Measurements from ENCODE around the gene CFAP77. TPM values are rescaled to one million over a fixed set of nuclear protein-coding genes. Genes with fewer than 3 reads are reported as not detected.

The CFAP77 gene
- total RNA-seq, 2 experiments from 2014 or later: not detected

GRCh38 chr9:132383462-132383883, 26.5 kb upstream of the CFAP77 start:
- peaks cover 70% of the 10 kb centered on the region for H3K36me3 Mint-ChIP-seq (ENCODE audit: low read depth)
- ChIA-PET POLR2A (interaction anchor here (0.5 to 1.5 kb wide), 5 partner anchors 21 to 993 kb away, joined by 3 to 8 read pairs (median 5); partner anchors contain the start of gene SETX), CTCF (interaction anchor here (1.1 to 1.4 kb wide), 2 partner anchors 30 to 33 kb away, joined by 3 to 4 read pairs; no protein-coding TSS in a partner anchor)
- no peaks in the 10 kb centered on the region for H3K9me3 Mint-ChIP-seq (ENCODE audit: insufficient read depth)
- no peak for ATAC-seq
- DNase-seq: no peak
- H3K27me3 Mint-ChIP-seq (ENCODE audit: low read depth): no peaks in the 10 kb centered on the region
- H3K4me1 Mint-ChIP-seq (ENCODE audit: low read depth): peaks cover 37% of the 10 kb centered on the region
- peak overlapping the region; percentile 70 for H3K27ac Mint-ChIP-seq
- H3K4me3 Mint-ChIP-seq: no peak overlapping the region

GRCh38 chr9:132384376-132384775, 25.6 kb upstream of the CFAP77 start:
- POLR2A ChIA-PET: interaction anchor here (0.9 to 1.5 kb wide), 3 partner anchors 20 to 33 kb away, joined by 3 to 8 read pairs (median 5); partner anchors contain the start of gene SETX
- no peak overlapping the region for H3K4me3 Mint-ChIP-seq
- CTCF ChIA-PET: interaction anchor here (1.1 to 1.4 kb wide), 3 partner anchors 29 to 115 kb away, joined by 3 to 4 read pairs (median 4); no protein-coding TSS in a partner anchor
- no peaks in the 10 kb centered on the region for H3K27me3 Mint-ChIP-seq (ENCODE audit: low read depth)
- peaks cover 37% of the 10 kb centered on the region for H3K4me1 Mint-ChIP-seq (ENCODE audit: low read depth)
- peaks cover 73% of the 10 kb centered on the region for H3K36me3 Mint-ChIP-seq (ENCODE audit: low read depth)
- peak; percentile 59 for ATAC-seq
- no peak for DNase-seq
- H3K27ac Mint-ChIP-seq: peak overlapping the region; percentile 72
- no peaks in the 10 kb centered on the region for H3K9me3 Mint-ChIP-seq (ENCODE audit: insufficient read depth)

- DNase-seq: no peak
- POLR2A ChIA-PET: interaction anchor here (0.8 kb wide), 1 partner anchor 15 kb away, joined by 3 read pairs; no protein-coding TSS in a partner anchor
- H3K36me3 Mint-ChIP-seq (ENCODE audit: low read depth): peaks cover 82% of the 10 kb centered on the region
These were observed 22.9 kb upstream of the CFAP77 start for GRCh38 chr9:132387133-132387532.

GRCh38 chr9:132390966-132391365, 19.0 kb upstream of the CFAP77 start:
- POLR2A ChIA-PET: interaction anchor here (1.3 to 1.4 kb wide), 2 partner anchors 9 to 13 kb away, joined by 3 to 4 read pairs; no protein-coding TSS in a partner anchor
- no peaks in the 10 kb centered on the region for H3K27me3 Mint-ChIP-seq (ENCODE audit: low read depth)
- CTCF ChIA-PET: interaction anchor here (1.3 kb wide), 1 partner anchor 122 kb away, joined by 3 read pairs; no protein-coding TSS in a partner anchor
- H3K36me3 Mint-ChIP-seq (ENCODE audit: low read depth): peaks cover 67% of the 10 kb centered on the region
- no peak overlapping the region for H3K4me3 Mint-ChIP-seq
- no peak for ATAC-seq
- no peak overlapping the region for H3K27ac Mint-ChIP-seq
- H3K9me3 Mint-ChIP-seq (ENCODE audit: insufficient read depth): no peaks in the 10 kb centered on the region
- H3K4me1 Mint-ChIP-seq (ENCODE audit: low read depth): no peaks in the 10 kb centered on the region
- no peak for DNase-seq

More at GRCh38 chr9:132387133-132387532, 22.9 kb upstream of the CFAP77 start:
- CTCF ChIA-PET: no interaction called here
- Mint-ChIP-seq H3K27ac (no peak overlapping the region), H3K27me3 (ENCODE audit: low read depth) (no peaks in the 10 kb centered on the region), H3K4me3 (no peak overlapping the region), H3K9me3 (ENCODE audit: insufficient read depth) (no peaks in the 10 kb centered on the region), H3K4me1 (ENCODE audit: low read depth) (peaks cover 29% of the 10 kb centered on the region)
- ATAC-seq: no peak

GRCh38 chr9:132391449-132391848, 18.6 kb upstream of the CFAP77 start:
- ATAC-seq: no peak
- ChIA-PET POLR2A (interaction anchor here (1.3 kb wide), 1 partner anchor 9 kb away, joined by 4 read pairs; no protein-coding TSS in a partner anchor), CTCF (interaction anchor here (1.3 kb wide), 1 partner anchor 123 kb away, joined by 3 read pairs; no protein-coding TSS in a partner anchor)
- H3K4me3 Mint-ChIP-seq: no peak overlapping the region
- H3K36me3 Mint-ChIP-seq (ENCODE audit: low read depth): peaks cover 68% of the 10 kb centered on the region
- DNase-seq: no peak
- no peaks in the 10 kb centered on the region for H3K9me3 Mint-ChIP-seq (ENCODE audit: insufficient read depth)
- no peak overlapping the region for H3K27ac Mint-ChIP-seq
- H3K4me1 Mint-ChIP-seq (ENCODE audit: low read depth): no peaks in the 10 kb centered on the region
- H3K27me3 Mint-ChIP-seq (ENCODE audit: low read depth): no peaks in the 10 kb centered on the region

- Mint-ChIP-seq H3K27ac (no peak overlapping the region), H3K9me3 (ENCODE audit: insufficient read depth) (no peaks in the 10 kb centered on the region), H3K36me3 (ENCODE audit: low read depth) (peaks cover 64% of the 10 kb centered on the region), H3K4me3 (no peak overlapping the region), H3K4me1 (ENCODE audit: low read depth) (peaks cover 2% of the 10 kb centered on the region), H3K27me3 (ENCODE audit: low read depth) (no peaks in the 10 kb centered on the region)
- no peak for ATAC-seq
- no peak for DNase-seq
- ChIA-PET POLR2A (interaction anchor here (1.7 kb wide), 1 partner anchor 9 kb away, joined by 4 read pairs; no protein-coding TSS in a partner anchor), CTCF (no interaction called here)
These were observed 14.5 kb upstream of the CFAP77 start for GRCh38 chr9:132395560-132395959.

- ChIA-PET POLR2A (no interaction called here), CTCF (no interaction called here)
- H3K4me3 Mint-ChIP-seq: no peak overlapping the region
- no peaks in the 10 kb centered on the region for H3K27me3 Mint-ChIP-seq (ENCODE audit: low read depth)
- H3K36me3 Mint-ChIP-seq (ENCODE audit: low read depth): peaks cover 58% of the 10 kb centered on the region
- no peak for DNase-seq
- no peaks in the 10 kb centered on the region for H3K9me3 Mint-ChIP-seq (ENCODE audit: insufficient read depth)
- no peak overlapping the region for H3K27ac Mint-ChIP-seq
- no peak for ATAC-seq
- H3K4me1 Mint-ChIP-seq (ENCODE audit: low read depth): peaks cover 33% of the 10 kb centered on the region
These were observed 8.2 kb upstream of the CFAP77 start for GRCh38 chr9:132401824-132402223.

- ChIA-PET POLR2A (interaction anchor here (0.6 to 1.9 kb wide), 9 partner anchors 9 to 163 kb away, joined by 3 to 9 read pairs (median 3); partner anchors contain the start of gene SETX), CTCF (interaction anchor here (0.9 to 1.1 kb wide), 4 partner anchors 8 to 240 kb away, joined by 3 to 4 read pairs (median 3); no protein-coding TSS in a partner anchor)
- no peaks in the 10 kb centered on the region for H3K9me3 Mint-ChIP-seq (ENCODE audit: insufficient read depth)
- H3K27me3 Mint-ChIP-seq (ENCODE audit: low read depth): peaks cover 2% of the 10 kb centered on the region
- peaks cover 44% of the 10 kb centered on the region for H3K36me3 Mint-ChIP-seq (ENCODE audit: low read depth)
- peak; percentile 62 for DNase-seq
- ATAC-seq: peak; percentile 64
- H3K4me1 Mint-ChIP-seq (ENCODE audit: low read depth): peaks cover 40% of the 10 kb centered on the region
- H3K27ac Mint-ChIP-seq: peak overlapping the region; percentile 83
- peak overlapping the region; percentile 95 for H3K4me3 Mint-ChIP-seq
These were observed 5.7 kb upstream of the CFAP77 start for GRCh38 chr9:132404228-132404881.

- peak; percentile 97 for DNase-seq
- H3K27ac Mint-ChIP-seq: peak within 1 kb of the TSS; percentile 83
- peaks cover 14% of the 10 kb centered on the region for H3K27me3 Mint-ChIP-seq (ENCODE audit: low read depth)
- H3K4me3 Mint-ChIP-seq: peak within 1 kb of the TSS; percentile 95
- peaks cover 27% of the 10 kb centered on the region for H3K36me3 Mint-ChIP-seq (ENCODE audit: low read depth)
- H3K9me3 Mint-ChIP-seq (ENCODE audit: insufficient read depth): no peaks in the 10 kb centered on the region
- peak; percentile 60 for ATAC-seq
- POLR2A ChIA-PET: interaction anchor here (1.2 to 1.4 kb wide), 2 partner anchors 35 to 56 kb away, joined by 3 read pairs; no protein-coding TSS in a partner anchor
- CTCF ChIA-PET: interaction anchor here (1.5 kb wide), 1 partner anchor 169 kb away, joined by 4 read pairs; no protein-coding TSS in a partner anchor
- peaks cover 51% of the 10 kb centered on the region for H3K4me1 Mint-ChIP-seq (ENCODE audit: low read depth)
These were observed 3.4 kb upstream of the CFAP77 start, which contains the start of gene TTF1 for GRCh38 chr9:132406554-132407122. TSS of gene TTF1 (minus strand) at chr9:132406840. CDS start at chr9:132402821, 4,019 bp downstream.

GRCh38 chr9:132407196-132407595, 2.8 kb upstream of the CFAP77 start:
- Mint-ChIP-seq H3K27ac (peak overlapping the region; percentile 83), H3K27me3 (ENCODE audit: low read depth) (peaks cover 17% of the 10 kb centered on the region), H3K36me3 (ENCODE audit: low read depth) (peaks cover 22% of the 10 kb centered on the region), H3K4me3 (peak overlapping the region; percentile 95), H3K4me1 (ENCODE audit: low read depth) (peaks cover 51% of the 10 kb centered on the region), H3K9me3 (ENCODE audit: insufficient read depth) (no peaks in the 10 kb centered on the region)
- DNase-seq (no peak), ATAC-seq (no peak)
- ChIA-PET CTCF (no interaction called here), POLR2A (no interaction called here)

- no peak for ATAC-seq
- Mint-ChIP-seq H3K27ac (no peak overlapping the region), H3K4me3 (no peak overlapping the region), H3K9me3 (ENCODE audit: insufficient read depth) (no peaks in the 10 kb centered on the region), H3K4me1 (ENCODE audit: low read depth) (peaks cover 45% of the 10 kb centered on the region), H3K36me3 (ENCODE audit: low read depth) (peaks cover 14% of the 10 kb centered on the region), H3K27me3 (ENCODE audit: low read depth) (peaks cover 25% of the 10 kb centered on the region)
- ChIA-PET CTCF (no interaction called here), POLR2A (no interaction called here)
- no peak for DNase-seq
These were observed 1.5 kb upstream of the CFAP77 start for GRCh38 chr9:132408521-132408920.

Data from activated CD8-positive, alpha-beta T cell treated with anti-CD3 and anti-CD28 coated beads, Interleukin-2, amount 10 ng/mL, durations not matched to agents 7 days and 5 days (primary cell).